Endothelial cell of umbilical vein (primary cell): ENCODE measurements around the gene COPS2.

Experiments
- EZH2 ChIP-seq: IDR thresholded peaks from 2 replicates; pipeline ENCODE4 v1.6.1; 2012; ENCODE audit warnings: borderline replicate concordance, low read depth, mild to moderate bottlenecking, moderate library complexity, low read length, inconsistent platforms; ENCODE audit not compliant: severe bottlenecking
- FOS ChIP-seq: IDR thresholded peaks from 2 replicates; pipeline ENCODE4 v1.6.1; 2011; ENCODE audit warnings: mild to moderate bottlenecking, low read length, moderate library complexity, borderline replicate concordance; ENCODE audit not compliant: insufficient read depth
- POLR2A ChIP-seq: IDR thresholded peaks from 2 replicates; pipeline ENCODE4 v1.6.1; 2012; ENCODE audit warnings: low read depth, mild to moderate bottlenecking, control low read depth, low read length
- POLR2AphosphoS5 ChIP-seq: IDR thresholded peaks from 2 replicates; pipeline ENCODE4 v1.6.1; 2012; ENCODE audit warnings: low read depth, mild to moderate bottlenecking, control low read depth, low read length, moderate library complexity; ENCODE audit not compliant: insufficient read depth
- TF ChIP-seq, protein P1 (sequence below), 2 donors: IDR thresholded peaks; 1 replicate in 1 of 2; 2 replicates in 1 of 2; pipeline ENCODE4 v1.5.1; 2011; ENCODE audit warnings: low read length in 2 of 2, mild to moderate bottlenecking in 2 of 2, moderate library complexity in 2 of 2, control low read depth in 1 of 2, inconsistent platforms in 1 of 2, low read depth in 1 of 2; ENCODE audit not compliant: insufficient read depth in 1 of 2; ENCODE audit errors: extremely low read depth in 1 of 2

- TF ChIP-seq POLR2AphosphoS5: no peak
- TF ChIP-seq, protein P1, sequence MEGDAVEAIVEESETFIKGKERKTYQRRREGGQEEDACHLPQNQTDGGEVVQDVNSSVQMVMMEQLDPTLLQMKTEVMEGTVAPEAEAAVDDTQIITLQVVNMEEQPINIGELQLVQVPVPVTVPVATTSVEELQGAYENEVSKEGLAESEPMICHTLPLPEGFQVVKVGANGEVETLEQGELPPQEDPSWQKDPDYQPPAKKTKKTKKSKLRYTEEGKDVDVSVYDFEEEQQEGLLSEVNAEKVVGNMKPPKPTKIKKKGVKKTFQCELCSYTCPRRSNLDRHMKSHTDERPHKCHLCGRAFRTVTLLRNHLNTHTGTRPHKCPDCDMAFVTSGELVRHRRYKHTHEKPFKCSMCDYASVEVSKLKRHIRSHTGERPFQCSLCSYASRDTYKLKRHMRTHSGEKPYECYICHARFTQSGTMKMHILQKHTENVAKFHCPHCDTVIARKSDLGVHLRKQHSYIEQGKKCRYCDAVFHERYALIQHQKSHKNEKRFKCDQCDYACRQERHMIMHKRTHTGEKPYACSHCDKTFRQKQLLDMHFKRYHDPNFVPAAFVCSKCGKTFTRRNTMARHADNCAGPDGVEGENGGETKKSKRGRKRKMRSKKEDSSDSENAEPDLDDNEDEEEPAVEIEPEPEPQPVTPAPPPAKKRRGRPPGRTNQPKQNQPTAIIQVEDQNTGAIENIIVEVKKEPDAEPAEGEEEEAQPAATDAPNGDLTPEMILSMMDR (IDR thresholded peaks at IDR 0.05; ENCODE audit: extremely low read depth in 1 of 2, insufficient read depth in 1 of 2, low read depth in 1 of 2, low read length in 2 of 2): no peak
- no peak for TF ChIP-seq FOS
- no peak for TF ChIP-seq EZH2
- TF ChIP-seq POLR2A: no peak
Measured at GRCh38 chr15:49075881-49076280, 79.5 kb downstream of the COPS2 start.
